SK-N-SH treated with all-trans-retinoic acid at 6 μM for 48 hours (cell line): Measurements from ENCODE around the gene LRCH4.

Experiments
- ATAC-seq: fragments of 200-7000 bp; cut with Tn5 transposase; 3 replicates; pipeline ENCODE4 v1.9.1; 2020; ENCODE audit warnings: mild to moderate bottlenecking, moderate library complexity
- ARNTL ChIP-seq: fragments of 450-650 bp; formaldehyde crosslinking; IDR thresholded peaks from 2 replicates; pipeline ENCODE4 v1.5.0; 2020; ENCODE audit warnings: low read depth, mild to moderate bottlenecking, moderate library complexity, borderline replicate concordance
- BACH2 ChIP-seq: fragments of 250-450 bp; sonication (Bioruptor Pico); IDR thresholded peaks from 2 replicates; pipeline ENCODE4 v1.9.0; 2021; ENCODE audit warnings: mild to moderate bottlenecking, borderline replicate concordance
- CREB5 ChIP-seq: fragments of 250-450 bp; sonication (Bioruptor Pico); IDR thresholded peaks from 2 replicates; pipeline ENCODE4 v1.5.1; 2020; ENCODE audit warnings: low read depth, mild to moderate bottlenecking, moderate library complexity
- CSDC2 ChIP-seq: fragments of 250-450 bp; sonication (Bioruptor Pico); IDR thresholded peaks from 2 replicates; pipeline ENCODE4 v1.5.0; 2020; ENCODE audit warnings: mild to moderate bottlenecking, moderate library complexity
- CSRNP3 ChIP-seq: fragments of 250-450 bp; sonication (Bioruptor Pico); IDR thresholded peaks from 2 replicates; pipeline ENCODE4 v1.5.1; 2021; ENCODE audit warnings: mild to moderate bottlenecking, moderate library complexity
- ESRRG ChIP-seq: fragments of 250-450 bp; sonication (Bioruptor Pico); IDR thresholded peaks from 2 replicates; pipeline ENCODE4 v1.6.1; 2021; ENCODE audit warnings: mild to moderate bottlenecking
- GLIS3 ChIP-seq: fragments of 250-450 bp; sonication (Bioruptor Pico); IDR thresholded peaks from 2 replicates; pipeline ENCODE4 v1.5.0; 2020; ENCODE audit warnings: mild to moderate bottlenecking, moderate library complexity
- ISL1 ChIP-seq: fragments of 250-450 bp; sonication (Bioruptor Pico); IDR thresholded peaks from 2 replicates; pipeline ENCODE4 v2.1.2; 2022; ENCODE audit warnings: mild to moderate bottlenecking, moderate library complexity
- OSR1 ChIP-seq: fragments of 250-450 bp; sonication (Bioruptor Pico); IDR thresholded peaks from 2 replicates; pipeline ENCODE4 v1.8.0; 2022; ENCODE audit warnings: moderate library complexity, mild to moderate bottlenecking, inconsistent platforms
- PATZ1 ChIP-seq: fragments of 250-450 bp; sonication (Bioruptor Pico); IDR thresholded peaks from 2 replicates; pipeline ENCODE4 v1.8.0; 2020; ENCODE audit warnings: mild to moderate bottlenecking, moderate library complexity, borderline replicate concordance
- POU6F1 ChIP-seq: fragments of 250-450 bp; sonication (Bioruptor Pico); IDR thresholded peaks from 2 replicates; pipeline ENCODE4 v1.8.0; 2021; ENCODE audit warnings: low read depth, mild to moderate bottlenecking, moderate library complexity, borderline replicate concordance
- PPARA ChIP-seq: fragments of 250-450 bp; sonication (Bioruptor Pico); IDR thresholded peaks from 2 replicates; pipeline ENCODE4 v1.5.0; 2020; ENCODE audit warnings: mild to moderate bottlenecking, borderline replicate concordance
- RARB ChIP-seq: fragments of 250-450 bp; sonication (Bioruptor Pico); IDR thresholded peaks from 2 replicates; pipeline ENCODE4 v1.8.0; 2021; ENCODE audit warnings: mild to moderate bottlenecking, moderate library complexity
- SNAI2 ChIP-seq: fragments of 250-450 bp; sonication (Bioruptor Pico); IDR thresholded peaks from 2 replicates; pipeline ENCODE4 v1.5.0; 2020; ENCODE audit warnings: mild to moderate bottlenecking, moderate library complexity
- TCF4 ChIP-seq: fragments of 250-450 bp; sonication (Bioruptor Pico); IDR thresholded peaks from 2 replicates; pipeline ENCODE4 v1.8.0; 2021; ENCODE audit warnings: mild to moderate bottlenecking, moderate library complexity, borderline replicate concordance
- TOX ChIP-seq: fragments of 250-450 bp; sonication (Bioruptor Pico); IDR thresholded peaks from 2 replicates; pipeline ENCODE4 v1.8.0; 2021; ENCODE audit warnings: mild to moderate bottlenecking, moderate library complexity, borderline replicate concordance
- TSHZ2 ChIP-seq: fragments of 250-450 bp; sonication (Bioruptor Pico); IDR thresholded peaks from 2 replicates; pipeline ENCODE4 v1.5.0; 2020; ENCODE audit warnings: mild to moderate bottlenecking, moderate library complexity
- ZFP30 ChIP-seq: fragments of 450-650 bp; formaldehyde crosslinking; IDR thresholded peaks from 2 replicates; pipeline ENCODE4 v1.5.0; 2022; ENCODE audit warnings: mild to moderate bottlenecking, moderate library complexity
- ZNF565 ChIP-seq: fragments of 450-650 bp; formaldehyde crosslinking; conservative IDR thresholded peaks from 2 replicates; pipeline ENCODE4 v1.5.0; 2020; ENCODE audit warnings: low read depth, mild to moderate bottlenecking, moderate library complexity
- ZNF70 ChIP-seq: fragments of 450-650 bp; formaldehyde crosslinking; IDR thresholded peaks from 2 replicates; pipeline ENCODE4 v1.5.0; 2020; ENCODE audit warnings: mild to moderate bottlenecking, moderate library complexity
- ZNF8 ChIP-seq: fragments of 450-650 bp; formaldehyde crosslinking; IDR thresholded peaks from 2 replicates; pipeline ENCODE4 v1.5.0; 2020; ENCODE audit warnings: mild to moderate bottlenecking, moderate library complexity

The LRCH4 gene

GRCh38 chr7:100599911-100600729 is 14.2 kb upstream of the LRCH4 start:
- TF ChIP-seq SNAI2 (CRISPR knock-in tag) (no peak), PATZ1 (CRISPR knock-in tag) (no peak)
- ATAC-seq = no peak

GRCh38 chr7:100598425-100598824 is 12.5 kb upstream of the LRCH4 start:
- no peak for ATAC-seq
- TF ChIP-seq PPARA (CRISPR knock-in tag) (no peak), BACH2 (CRISPR knock-in tag) (no peak), RARB (no peak), ZNF8 (no peak)
- TF ChIP-seq, all 23 proteins: peak for 0

GRCh38 chr7:100595188-100595587 is 9.3 kb upstream of the LRCH4 start:
- no peak for TF ChIP-seq ZNF565 (CRISPR knock-in tag)
- no peak for TF ChIP-seq RARB
- TF ChIP-seq ISL1 (CRISPR knock-in tag) = no peak
- TF ChIP-seq TOX (CRISPR knock-in tag) = no peak
- no peak for TF ChIP-seq ZNF70 (CRISPR knock-in tag)
- TF ChIP-seq ARNTL (CRISPR knock-in tag) = no peak
- no peak for TF ChIP-seq TCF4
- no peak for TF ChIP-seq CSRNP3 (CRISPR knock-in tag)
- TF ChIP-seq OSR1 (CRISPR knock-in tag) = no peak
- TF ChIP-seq PPARA (CRISPR knock-in tag) = no peak
- no peak for ATAC-seq

- no peak for ATAC-seq
- TF ChIP-seq OSR1 (CRISPR knock-in tag) (no peak), ARNTL (CRISPR knock-in tag) (no peak), PPARA (CRISPR knock-in tag) (no peak), CSDC2 (no peak), ESRRG (CRISPR knock-in tag) (no peak), POU6F1 (CRISPR knock-in tag) (no peak), ZFP30 (no peak), ZNF565 (CRISPR knock-in tag) (no peak), PATZ1 (CRISPR knock-in tag) (no peak), TSHZ2 (no peak), ISL1 (CRISPR knock-in tag) (no peak), BACH2 (CRISPR knock-in tag) (no peak), RARB (no peak), CREB5 (no peak), SNAI2 (CRISPR knock-in tag) (no peak), GLIS3 (CRISPR knock-in tag) (no peak), ZNF8 (no peak)
- TF ChIP-seq, all 23 proteins: peak for 0
Measured at GRCh38 chr7:100591596-100591995, 5.7 kb upstream of the LRCH4 start.
